UCSD-AML1 (cell line): ENCODE results near the gene MRPS18B.

Source experiments
- DNase-seq: peaks from one replicate; lab custom pipeline; 2025; ENCODE audit not compliant: unreplicated experiment; lab: John Stamatoyannopoulos, UW

MRPS18B gene

DNA sequence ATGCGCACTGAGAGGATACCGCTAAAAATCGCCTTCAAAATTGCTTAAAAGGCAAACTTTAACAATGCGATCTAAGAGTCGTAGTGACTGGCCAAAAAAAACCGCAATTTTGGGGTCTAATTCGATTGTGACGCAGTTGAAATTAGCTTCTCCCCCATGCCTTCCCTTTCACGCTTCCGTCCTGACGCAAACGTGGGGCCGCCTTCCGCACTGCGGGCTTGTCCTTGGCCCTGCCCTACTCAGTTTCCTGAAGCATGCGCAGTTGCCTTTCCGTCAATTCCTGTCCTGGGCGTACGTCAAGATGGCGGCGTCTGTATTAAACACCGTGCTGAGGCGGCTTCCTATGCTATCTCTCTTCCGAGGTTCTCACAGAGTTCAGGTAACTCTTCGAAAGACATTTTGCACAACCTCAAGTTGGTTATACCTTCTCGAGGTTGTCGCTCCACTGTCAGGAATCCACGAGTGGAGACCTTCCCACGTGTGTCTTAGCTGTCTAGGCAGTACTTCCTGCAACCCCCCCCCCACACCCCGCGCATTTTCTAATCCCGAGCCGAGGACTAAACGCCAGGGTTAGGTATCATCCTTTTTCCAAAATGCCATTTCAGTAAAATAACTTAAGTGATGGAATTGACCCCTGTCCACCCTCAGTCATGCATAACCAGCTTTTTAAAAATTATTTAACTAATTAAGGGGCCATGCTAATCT lies at the start of gene MRPS18B:
Gene MRPS18B (plus strand): TSS at position 276 of the 705 bp plus-strand sequence. CDS start 26 bp downstream, at position 302.
- DNase-seq, result peak; percentile 95

DNA sequence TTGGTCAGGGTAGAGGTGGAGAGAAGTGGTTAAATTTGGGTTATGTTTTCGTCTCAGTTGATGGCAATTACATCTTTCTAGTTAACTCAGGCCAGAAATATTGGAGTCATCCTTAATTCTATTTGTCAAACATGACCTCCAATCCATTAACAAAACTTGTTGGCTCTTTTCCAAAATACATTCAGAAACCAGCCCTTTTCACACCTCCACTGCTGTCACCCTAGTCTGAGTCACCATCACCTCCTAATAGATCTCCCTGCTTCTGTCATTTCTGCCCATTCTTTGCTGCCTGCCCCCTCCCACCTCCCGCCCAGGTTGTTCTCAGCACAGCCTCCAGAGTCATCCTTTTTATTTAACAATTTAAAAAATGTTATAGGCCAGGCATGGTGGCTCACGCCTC lies 49.4 kb upstream of the MRPS18B start:
- no peak for DNase-seq

- no peak for DNase-seq
Measured at GRCh38 chr6:30570263-30570662, 47.4 kb upstream of the MRPS18B start.

GRCh38 chr6:30570740-30571074 lies 46.9 kb upstream of the MRPS18B start:
- DNase-seq, result no peak

DNA sequence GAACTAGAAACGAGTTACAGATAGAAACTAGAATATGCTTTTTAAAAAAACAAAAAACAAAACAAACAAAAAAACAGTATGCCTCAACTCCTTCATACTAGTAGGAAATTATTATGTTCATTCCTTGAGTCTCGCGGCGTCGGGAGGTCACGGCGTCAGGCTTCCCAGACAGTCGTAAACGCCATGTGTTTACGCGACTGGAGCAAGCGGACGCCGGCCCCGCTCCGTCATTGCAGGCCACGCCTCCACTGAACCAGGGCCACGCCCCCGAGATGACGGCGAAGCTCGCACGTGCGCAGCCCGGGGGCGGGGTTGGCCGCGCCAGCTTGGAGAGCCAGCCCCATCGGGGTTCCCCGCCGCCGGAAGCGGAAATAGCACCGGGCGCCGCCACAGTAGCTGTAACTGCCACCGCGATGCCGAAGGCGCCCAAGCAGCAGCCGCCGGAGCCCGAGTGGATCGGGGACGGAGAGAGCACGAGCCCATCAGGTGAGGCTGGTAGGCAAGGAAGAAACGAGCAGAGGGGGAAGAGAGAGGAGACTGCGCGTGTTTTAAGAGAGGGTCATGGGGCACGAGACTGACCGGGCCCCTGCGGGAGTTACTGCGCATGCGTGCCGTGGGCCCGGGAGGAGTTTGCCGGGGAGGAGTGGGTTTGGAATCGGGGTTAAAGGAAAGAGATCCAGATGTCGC lies 46.4 kb upstream of the MRPS18B start, which contains the start of gene ABCF1:
Gene ABCF1 (plus strand): TSS at position 368 of the 687 bp plus-strand sequence. CDS start 46 bp downstream, at position 414.
- DNase-seq, result peak; percentile 99

GRCh38 chr6:30571762-30572082 lies 45.9 kb upstream of the MRPS18B start:
- DNase-seq, result no peak

- no peak for DNase-seq
Measured at GRCh38 chr6:30572148-30572547, 45.5 kb upstream of the MRPS18B start.

DNA sequence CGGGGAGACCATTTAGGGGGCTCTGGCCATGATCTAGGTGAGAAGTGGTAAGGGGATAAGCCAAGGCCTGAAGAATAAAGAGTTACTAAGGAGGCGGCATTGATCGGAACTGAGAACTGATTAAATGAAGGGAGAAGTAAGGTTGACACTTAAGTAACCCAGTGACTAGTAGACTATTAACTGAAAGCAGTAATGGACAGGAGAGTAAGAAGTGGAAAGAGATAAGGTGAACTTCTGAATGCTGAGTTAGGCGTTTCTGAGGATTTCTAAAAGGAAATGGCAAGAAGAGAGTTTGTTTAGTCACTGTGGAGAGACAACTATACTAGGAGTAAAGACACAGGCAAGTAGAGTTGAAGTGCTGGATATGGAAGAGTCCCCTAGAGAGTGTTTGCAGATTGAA lies 44.5 kb upstream of the MRPS18B start:
- DNase-seq, result no peak

GRCh38 chr6:30578051-30578450 lies 39.6 kb upstream of the MRPS18B start:
- no peak for DNase-seq

- no peak for DNase-seq
Measured at GRCh38 chr6:30583921-30584320, 33.7 kb upstream of the MRPS18B start.

DNA sequence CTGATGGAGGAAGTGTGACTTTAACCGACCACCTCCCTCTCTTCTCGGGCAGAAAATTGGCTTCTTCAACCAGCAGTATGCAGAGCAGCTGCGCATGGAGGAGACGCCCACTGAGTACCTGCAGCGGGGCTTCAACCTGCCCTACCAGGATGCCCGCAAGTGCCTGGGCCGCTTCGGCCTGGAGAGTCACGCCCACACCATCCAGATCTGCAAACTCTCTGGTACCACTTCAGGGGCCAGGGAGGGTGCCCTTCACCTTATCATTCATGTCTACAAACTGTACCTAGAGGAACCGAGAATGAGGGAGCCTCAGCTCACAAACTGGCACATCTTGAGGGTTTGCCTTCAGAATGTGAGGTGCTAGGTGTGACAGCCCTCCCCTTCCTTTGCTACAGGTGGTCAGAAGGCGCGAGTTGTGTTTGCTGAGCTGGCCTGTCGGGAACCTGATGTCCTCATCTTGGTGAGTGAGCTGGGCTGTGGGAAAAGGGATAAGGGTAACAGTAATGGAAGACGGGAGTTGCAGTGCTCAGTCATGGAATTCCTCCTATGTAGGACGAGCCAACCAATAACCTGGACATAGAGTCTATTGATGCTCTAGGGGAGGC lies 27.8 kb upstream of the MRPS18B start:
- no peak for DNase-seq

DNA sequence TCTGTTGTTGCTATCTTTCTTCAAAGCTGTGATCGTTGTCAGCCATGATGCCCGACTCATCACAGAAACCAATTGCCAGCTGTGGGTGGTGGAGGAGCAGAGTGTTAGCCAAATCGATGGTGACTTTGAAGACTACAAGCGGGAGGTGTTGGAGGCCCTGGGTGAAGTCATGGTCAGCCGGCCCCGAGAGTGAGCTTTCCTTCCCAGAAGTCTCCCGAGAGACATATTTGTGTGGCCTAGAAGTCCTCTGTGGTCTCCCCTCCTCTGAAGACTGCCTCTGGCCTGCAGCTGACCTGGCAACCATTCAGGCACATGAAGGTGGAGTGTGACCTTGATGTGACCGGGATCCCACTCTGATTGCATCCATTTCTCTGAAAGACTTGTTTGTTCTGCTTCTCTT lies 27.1 kb upstream of the MRPS18B start:
- no peak for DNase-seq

DNA sequence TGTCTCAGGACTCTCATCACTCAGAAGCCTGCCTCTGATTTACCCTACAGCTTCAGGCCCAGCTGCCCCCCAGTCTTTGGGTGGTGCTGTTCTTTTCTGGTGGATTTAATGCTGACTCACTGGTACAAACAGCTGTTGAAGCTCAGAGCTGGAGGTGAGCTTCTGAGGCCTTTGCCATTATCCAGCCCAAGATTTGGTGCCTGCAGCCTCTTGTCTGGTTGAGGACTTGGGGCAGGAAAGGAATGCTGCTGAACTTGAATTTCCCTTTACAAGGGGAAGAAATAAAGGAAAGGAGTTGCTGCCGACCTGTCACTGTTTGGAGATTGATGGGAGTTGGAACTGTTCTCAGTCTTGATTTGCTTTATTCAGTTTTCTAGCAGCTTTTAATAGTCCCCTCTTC lies 26.6 kb upstream of the MRPS18B start:
- no peak for DNase-seq

GRCh38 chr6:30592287-30592686 lies 25.4 kb upstream of the MRPS18B start:
- no peak for DNase-seq

DNA sequence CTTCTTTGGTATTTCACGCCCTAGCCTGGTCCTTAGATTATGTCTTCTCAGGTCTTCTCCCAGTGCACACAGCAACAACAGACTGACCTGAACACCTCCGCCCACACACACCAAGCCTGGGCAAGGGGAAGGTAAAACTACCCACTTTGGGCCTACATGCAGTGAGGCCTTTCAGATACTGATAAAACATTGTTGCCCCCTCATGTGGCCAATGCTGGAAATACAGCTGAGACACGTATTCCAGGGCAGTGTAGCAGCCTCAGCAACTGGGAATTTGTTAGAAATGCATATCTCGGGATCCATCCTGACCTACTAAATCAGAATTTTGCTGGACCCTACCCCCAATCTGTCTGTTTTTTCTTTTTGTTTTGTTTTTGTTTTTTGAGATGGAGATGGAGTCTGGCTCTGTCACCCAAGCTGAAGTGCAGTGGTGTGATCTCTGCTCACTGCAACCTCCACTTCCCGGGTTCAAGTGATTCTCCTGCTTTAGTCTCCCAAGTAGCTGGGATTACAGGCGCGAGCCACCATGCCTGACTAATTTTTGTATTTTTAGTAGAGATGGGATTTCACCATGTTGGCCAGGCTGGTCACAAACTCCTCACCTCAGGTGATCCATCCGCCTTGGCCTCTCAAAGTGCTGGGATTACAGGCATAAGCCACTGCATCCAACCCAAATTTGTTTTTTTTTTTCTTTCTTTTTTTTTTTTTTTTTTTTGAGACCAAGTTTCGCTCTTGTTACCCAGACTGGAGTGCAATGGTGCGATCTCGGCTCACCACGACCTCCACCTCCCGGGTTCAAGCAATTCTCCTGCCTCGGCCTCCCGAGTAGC lies 20.1 kb upstream of the MRPS18B start:
- peak; percentile 65 for DNase-seq

DNA sequence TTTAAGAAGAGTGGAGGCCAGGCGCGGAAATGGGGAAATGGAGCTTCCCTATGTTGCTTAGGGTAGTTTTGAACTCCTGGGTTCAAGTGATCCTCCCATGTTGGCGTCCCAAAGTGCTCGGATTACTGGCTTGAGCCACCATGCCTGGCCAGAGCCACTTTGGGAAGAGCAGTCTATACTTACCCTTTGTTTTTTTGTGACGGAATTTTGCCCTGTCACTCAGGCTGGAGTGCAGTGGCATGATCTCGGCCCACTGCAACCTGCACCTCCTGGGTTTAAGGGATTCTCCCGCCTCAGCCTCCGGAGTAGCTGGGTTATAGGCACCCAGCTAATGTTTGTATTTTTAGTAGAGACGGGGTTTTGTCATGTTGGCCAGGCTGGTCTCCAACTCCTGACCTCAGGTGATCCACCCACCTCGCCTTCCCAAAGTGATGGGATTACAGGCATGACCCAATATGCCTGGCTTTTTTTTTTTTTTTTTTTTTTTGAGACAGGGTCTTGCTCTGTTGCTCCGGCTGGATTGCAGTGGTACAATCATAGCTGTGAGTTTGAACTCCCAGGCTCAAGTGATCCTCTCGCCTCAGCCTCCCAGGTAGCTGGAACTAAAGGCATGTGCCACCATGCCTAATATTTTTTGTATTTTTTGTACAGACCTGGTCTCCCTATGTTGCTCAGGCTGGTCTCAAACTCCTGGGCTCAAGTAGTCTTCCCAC lies 18.6 kb upstream of the MRPS18B start:
- no peak for DNase-seq

DNA sequence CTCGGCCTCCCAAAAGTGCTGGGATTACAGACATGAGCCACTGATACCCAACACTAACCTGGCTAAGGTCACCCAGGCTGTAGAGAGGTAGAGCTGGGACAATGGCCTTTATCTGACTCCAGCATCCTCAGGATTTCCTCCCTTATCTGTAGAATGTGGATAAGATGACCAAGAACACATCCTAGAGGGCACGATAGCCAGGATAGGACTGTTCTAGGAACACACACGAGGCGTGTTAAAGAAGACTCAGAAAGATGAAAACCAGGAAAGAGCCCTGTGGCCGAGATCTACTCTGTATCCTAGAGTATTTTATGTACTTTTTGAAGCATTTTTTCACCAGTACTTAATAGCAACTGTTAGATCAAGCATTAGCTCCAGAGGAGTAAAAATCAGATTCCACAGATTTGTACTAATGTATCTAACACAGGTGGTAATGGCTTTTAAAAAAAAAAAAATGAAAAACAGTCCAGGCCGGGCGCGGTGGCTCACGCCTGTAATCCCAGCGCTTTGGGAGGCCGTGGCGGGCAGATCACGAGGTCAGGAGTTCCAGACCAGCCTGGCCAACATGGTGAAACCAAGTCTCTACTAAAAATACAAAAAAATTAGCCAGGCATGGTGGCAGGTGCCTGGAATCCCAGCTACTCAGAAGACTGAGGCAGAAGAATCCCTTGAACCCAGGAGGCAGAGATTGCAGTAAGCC lies 17.9 kb upstream of the MRPS18B start:
- DNase-seq, result no peak

- DNase-seq, result peak; percentile 16
Measured at GRCh38 chr6:30600451-30600961, 17.1 kb upstream of the MRPS18B start.

GRCh38 chr6:30601436-30601814 lies 16.2 kb upstream of the MRPS18B start:
- DNase-seq, result no peak
